GM23248 (cell line): Measurements from ENCODE around the gene RUNX1. TPM values are rescaled to one million over a fixed set of nuclear protein-coding genes. Genes with fewer than 3 reads are reported as not detected.

Experiments used
- DNase-seq: peaks from one replicate; pipeline ENCODE4 v3.0.0-alpha.2; 2015
- H2AFZ ChIP-seq: fragments of 200-600 bp; sonication (generic); 2 replicates; pipeline ENCODE4 v1.6.1; 2016; ENCODE audit warnings: antibody characterized with exemption
- H3F3A ChIP-seq: fragments of 200-600 bp; sonication (generic); 2 replicates; pipeline ENCODE4 v1.6.1; 2016; ENCODE audit warnings: mild to moderate bottlenecking, antibody characterized with exemption, mixed run types; ENCODE audit not compliant: insufficient read depth
- H3K27ac ChIP-seq: fragments of 200-600 bp; sonication (generic); 2 replicates; pipeline ENCODE4 v1.5.1; 2016; ENCODE audit warnings: mild to moderate bottlenecking
- H3K27me3 ChIP-seq: fragments of 200-600 bp; sonication (generic); replicated peaks from 2 replicates; pipeline ENCODE4 v1.6.1; 2016; ENCODE audit warnings: mild to moderate bottlenecking; ENCODE audit not compliant: insufficient read depth
- H3K36me3 ChIP-seq: fragments of 200-600 bp; sonication (generic); 2 replicates; pipeline ENCODE4 v1.6.1; 2016; ENCODE audit warnings: low read depth, mild to moderate bottlenecking
- H3K4me1 ChIP-seq: fragments of 200-600 bp; sonication (generic); 2 replicates; pipeline ENCODE4 v1.6.1; 2016; ENCODE audit warnings: mild to moderate bottlenecking; ENCODE audit not compliant: insufficient read depth
- H3K4me2 ChIP-seq: fragments of 200-600 bp; sonication (generic); one replicate; pipeline ENCODE4 v1.6.1; 2016; ENCODE audit warnings: mild to moderate bottlenecking; ENCODE audit not compliant: unreplicated experiment
- H3K4me3 ChIP-seq: fragments of 200-600 bp; sonication (generic); 2 replicates; pipeline ENCODE4 v1.5.1; 2016; ENCODE audit warnings: mild to moderate bottlenecking
- H3K79me2 ChIP-seq: fragments of 200-600 bp; sonication (generic); 2 replicates; pipeline ENCODE4 v1.6.1; 2016; ENCODE audit warnings: mild to moderate bottlenecking; ENCODE audit not compliant: insufficient read depth
- H3K9ac ChIP-seq: fragments of 200-600 bp; sonication (generic); 2 replicates; pipeline ENCODE4 v1.6.1; 2016; ENCODE audit warnings: mild to moderate bottlenecking
- H3K9me2 ChIP-seq: fragments of 200-600 bp; sonication (generic); 2 replicates; pipeline ENCODE4 v1.6.1; 2016; ENCODE audit warnings: mixed run types, mild to moderate bottlenecking, moderate library complexity; ENCODE audit not compliant: insufficient read depth
- H3K9me3 ChIP-seq: fragments of 200-600 bp; sonication (generic); one replicate; pipeline ENCODE4 v1.6.1; 2017; ENCODE audit warnings: low read depth
- H4K20me1 ChIP-seq: fragments of 200-600 bp; sonication (generic); 2 replicates; pipeline ENCODE4 v1.6.0; 2016; ENCODE audit not compliant: insufficient read depth
- EZH2 ChIP-seq: fragments of 200-600 bp; sonication (generic); IDR thresholded peaks from 2 replicates; pipeline ENCODE4 v1.6.1; 2018; ENCODE audit warnings: antibody characterized with exemption, mild to moderate bottlenecking; ENCODE audit not compliant: insufficient read depth, poor library complexity, severe bottlenecking
- EZH2phosphoT487 ChIP-seq: fragments of 200-600 bp; sonication (generic); IDR thresholded peaks from 2 replicates; pipeline ENCODE4 v1.6.1; 2018; ENCODE audit warnings: antibody characterized with exemption, moderate library complexity, mild to moderate bottlenecking, low read depth; ENCODE audit not compliant: insufficient read depth
- WGBS, 2 experiments: methylation state at CpG; one replicate each; pipeline ENCODE4 v1.1.6; 2015 to 2017; ENCODE audit warnings: low lambda C conversion rate in 2 of 2, low coverage in 1 of 2; ENCODE audit errors: missing lambda C conversion rate in 2 of 2; 5-methylcytosine and 5-hydroxymethylcytosine counted together
- in situ Hi-C: fragments of 300-500 bp; cut with MboI; formaldehyde crosslinking; loops from 2 replicates; pipeline ENCODE4 v1.15.0; 2020
- polyA plus RNA-seq: library from polyadenylated mRNA; unstranded; fragments of >200 nt; fragmentation: Nextera tagmentation; extraction: Ambion mirVana; gene quantifications from 2 replicates; pipeline ENCODE4 v1.2.1, GENCODE V29; 2016
- total RNA-seq: library from RNA; depleted of rRNA; stranded (reverse); fragments of >200 nt; shearing (Covaris generic); gene quantifications from 2 replicates; pipeline ENCODE4 v1.2.3, GENCODE V29; 2014

Gene RUNX1
- total and polyA plus RNA-seq, 2 experiments from 2014 or later = 21.3 to 32.6 TPM

DNA sequence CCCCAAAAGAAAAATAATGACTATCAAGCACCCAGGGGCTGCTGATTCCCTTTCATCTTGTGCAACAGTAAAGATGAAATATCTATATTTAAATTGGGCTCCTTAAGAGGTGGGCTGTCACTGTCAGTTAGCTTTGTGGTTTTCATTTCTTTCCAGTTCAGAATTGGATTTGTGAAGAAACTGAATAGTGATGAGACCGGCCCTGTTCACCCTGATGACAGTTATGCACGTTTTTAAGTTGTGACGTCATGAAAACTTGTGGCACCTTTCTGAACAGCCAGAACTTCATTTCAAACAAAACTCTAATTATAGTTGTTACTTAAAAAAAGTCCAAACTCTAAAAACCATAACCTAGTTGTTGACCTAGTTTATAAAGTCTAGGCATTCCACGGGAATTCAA, 125.9 kb downstream of the RUNX1 start:
- Histone ChIP-seq H3K4me2 (no peak overlapping the region), H3F3A (no peaks in the 10 kb centered on the region), H3K4me1 (no peaks in the 10 kb centered on the region), H3K9me2 (no peaks in the 10 kb centered on the region), H4K20me1 (no peaks in the 10 kb centered on the region), H3K9ac (no peak overlapping the region), H3K79me2 (no peaks in the 10 kb centered on the region), H2AFZ (no peak overlapping the region), H3K9me3 (no peaks in the 10 kb centered on the region), H3K4me3 (no peak overlapping the region), H3K27me3 (no peaks in the 10 kb centered on the region), H3K36me3 (no peaks in the 10 kb centered on the region), H3K27ac (no peak overlapping the region)
- TF ChIP-seq EZH2phosphoT487 = no peak
- no peak for TF ChIP-seq EZH2
- whole genome bisulfite sequencing, 2 experiments = 83 to 88% methylated on average over 4 of the region's 4 CpGs
- in situ Hi-C loops = no loop called here
- DNase-seq = no peak

GRCh38 chr21:34922479-34922878, 126.6 kb downstream of the RUNX1 start:
- Histone ChIP-seq H2AFZ (no peak overlapping the region), H3K4me1 (no peaks in the 10 kb centered on the region), H3K9ac (no peak overlapping the region), H3K79me2 (no peaks in the 10 kb centered on the region), H3F3A (no peaks in the 10 kb centered on the region), H3K9me2 (no peaks in the 10 kb centered on the region), H4K20me1 (no peaks in the 10 kb centered on the region), H3K4me3 (no peak overlapping the region), H3K4me2 (no peak overlapping the region), H3K27me3 (no peaks in the 10 kb centered on the region), H3K27ac (no peak overlapping the region), H3K36me3 (no peaks in the 10 kb centered on the region), H3K9me3 (no peaks in the 10 kb centered on the region)
- no peak for DNase-seq
- TF ChIP-seq EZH2phosphoT487 = no peak
- TF ChIP-seq EZH2 = no peak
- in situ Hi-C loops = no loop called here

DNA sequence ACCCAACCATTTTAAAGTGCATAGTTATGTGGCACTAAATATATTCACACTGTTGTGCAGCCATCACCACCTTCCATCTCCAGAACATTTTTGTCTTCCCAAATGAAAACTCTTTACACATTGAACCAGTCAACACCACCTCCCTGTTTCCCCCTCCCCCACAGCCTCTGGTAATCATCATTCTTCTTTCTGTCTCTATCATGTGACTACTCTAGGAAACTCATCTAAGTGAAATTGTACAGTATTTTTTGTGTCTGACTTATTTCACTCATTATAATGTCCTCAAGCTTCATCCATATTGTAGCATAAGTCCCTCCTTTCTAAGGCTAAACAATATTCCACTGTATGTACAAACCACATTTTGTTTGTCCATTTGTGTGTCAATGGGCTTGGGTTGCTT, 128.0 kb downstream of the RUNX1 start:
- in situ Hi-C loops = no loop called here
- Histone ChIP-seq H3K27me3 (no peaks in the 10 kb centered on the region), H3K4me3 (no peak overlapping the region), H4K20me1 (no peaks in the 10 kb centered on the region), H3K4me2 (no peak overlapping the region), H3K4me1 (peaks cover 7% of the 10 kb centered on the region), H3K79me2 (no peaks in the 10 kb centered on the region), H3K9me3 (no peaks in the 10 kb centered on the region), H3K36me3 (no peaks in the 10 kb centered on the region), H2AFZ (no peak overlapping the region), H3K9me2 (no peaks in the 10 kb centered on the region), H3F3A (peaks cover 2% of the 10 kb centered on the region; the same call in 1 of the 2 replicates), H3K27ac (no peak overlapping the region), H3K9ac (no peak overlapping the region)
- DNase-seq = no peak
- TF ChIP-seq EZH2phosphoT487 (no peak), EZH2 (no peak)

DNA sequence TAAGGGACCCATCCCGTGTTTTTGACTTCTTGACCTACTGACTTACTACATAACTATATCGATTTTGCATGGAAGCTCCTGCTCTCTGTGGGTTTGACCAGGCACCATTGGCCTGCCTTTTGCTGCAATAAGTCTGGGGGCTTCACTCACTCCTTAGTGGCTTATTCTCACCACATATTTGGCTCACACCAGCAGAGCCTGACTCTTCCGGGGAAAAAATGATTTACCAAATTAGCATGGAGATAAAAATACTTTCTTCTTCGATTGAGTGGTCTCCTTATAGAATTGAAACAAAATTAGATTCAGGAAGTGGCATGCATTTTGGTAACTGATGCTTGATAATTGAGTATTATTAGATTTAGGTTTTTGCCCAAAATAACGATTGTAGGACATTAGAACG, 129.7 kb downstream of the RUNX1 start:
- no peaks in the 10 kb centered on the region for H3K9me3 ChIP-seq
- in situ Hi-C loops = no loop called here
- no peaks in the 10 kb centered on the region for H3K36me3 ChIP-seq
- no peaks in the 10 kb centered on the region for H3K9me2 ChIP-seq
- H3K4me1 ChIP-seq = peaks cover 25% of the 10 kb centered on the region
- peaks cover 20% of the 10 kb centered on the region for H3F3A ChIP-seq
- no peak overlapping the region for H3K4me3 ChIP-seq
- no peak for TF ChIP-seq EZH2
- no peak for TF ChIP-seq EZH2phosphoT487
- no peak overlapping the region for H3K27ac ChIP-seq
- no peaks in the 10 kb centered on the region for H3K79me2 ChIP-seq
- no peaks in the 10 kb centered on the region for H3K27me3 ChIP-seq
- H4K20me1 ChIP-seq = no peaks in the 10 kb centered on the region
- no peak overlapping the region for H3K9ac ChIP-seq
- no peak for DNase-seq
- H2AFZ ChIP-seq = no peak overlapping the region
- no peak overlapping the region for H3K4me2 ChIP-seq
- WGBS, 2 experiments = 76 to 77% methylated on average over 6 of the region's 6 CpGs

DNA sequence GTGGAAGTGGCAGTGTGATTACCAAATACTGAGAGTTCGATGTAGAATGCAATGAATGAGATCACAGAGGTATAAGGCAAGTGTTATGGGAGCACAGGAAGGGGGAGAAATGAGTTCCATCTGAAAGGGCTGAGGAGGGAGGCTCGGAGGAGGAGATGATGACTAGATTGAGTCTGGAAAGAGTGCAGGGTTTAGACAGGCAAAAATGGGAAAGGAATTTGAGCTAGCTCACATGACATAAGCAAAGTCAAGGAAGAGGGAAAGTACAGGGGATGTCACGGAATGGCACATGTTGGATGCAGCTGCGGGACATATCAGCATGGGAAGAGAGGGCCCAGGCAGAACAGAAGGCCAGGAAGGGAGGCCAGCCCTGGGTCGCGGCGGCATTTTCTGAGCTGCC, 132.7 kb downstream of the RUNX1 start:
- H3K36me3 ChIP-seq = no peaks in the 10 kb centered on the region
- peak; percentile 73 for DNase-seq
- H3K9me3 ChIP-seq = no peaks in the 10 kb centered on the region
- H3K27me3 ChIP-seq = no peaks in the 10 kb centered on the region
- no peak overlapping the region for H3K4me3 ChIP-seq
- H3K4me1 ChIP-seq = peaks cover 42% of the 10 kb centered on the region
- no peak for TF ChIP-seq EZH2phosphoT487
- TF ChIP-seq EZH2 = no peak
- peak overlapping the region; percentile 46 for H3K27ac ChIP-seq
- H3K4me2 ChIP-seq = peak overlapping the region; percentile 39
- H2AFZ ChIP-seq = no peak overlapping the region
- WGBS, 2 experiments = 42 to 43% methylated on average over 7 of the region's 7 CpGs
- no peaks in the 10 kb centered on the region for H3K9me2 ChIP-seq
- H3K79me2 ChIP-seq = no peaks in the 10 kb centered on the region
- H4K20me1 ChIP-seq = no peaks in the 10 kb centered on the region
- peaks cover 30% of the 10 kb centered on the region for H3F3A ChIP-seq
- no peak overlapping the region for H3K9ac ChIP-seq
- in situ Hi-C loops = no loop called here
